ENCODE data around the gene SLC39A10. TPM values are rescaled to one million over a fixed set of nuclear protein-coding genes. Genes with fewer than 3 reads are reported as not detected.
A peak's percentile ranks its signal among the peaks of the same experiment; 100 is the strongest.

SLC39A10 gene
- total RNA-seq, 1 experiment from 2014 or later = 167 TPM

DNA sequence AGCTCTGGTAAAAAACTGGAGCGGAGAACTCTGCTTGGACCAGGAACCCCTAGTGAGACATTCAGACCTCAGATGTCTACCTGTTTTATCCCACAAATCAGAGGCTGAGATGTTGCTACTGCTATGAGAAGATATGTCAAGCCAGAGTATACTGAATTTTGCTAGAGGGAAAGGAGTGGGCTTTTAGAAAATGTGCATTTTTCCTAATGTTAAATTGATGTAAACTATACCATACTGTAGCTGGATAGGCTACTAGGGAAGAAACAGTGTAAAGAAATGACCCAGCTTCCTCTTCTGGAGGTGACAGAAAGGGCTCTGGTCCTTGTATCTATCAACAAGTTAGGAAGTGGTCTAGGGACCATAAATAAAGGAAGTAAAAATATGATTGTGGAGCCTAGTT lies 65.0 kb downstream of the SLC39A10 start:
- DNase-seq (ENCODE audit: low spot score) (no peak), ATAC-seq (no peak)
- Mint-ChIP-seq H3K36me3 (peaks cover 32% of the 10 kb centered on the region), H3K4me1 (peaks cover 39% of the 10 kb centered on the region), H3K27ac (peak overlapping the region; percentile 26; the same call in 1 of the 2 replicates), H3K9me3 (no peaks in the 10 kb centered on the region), H3K27me3 (ENCODE audit: low read depth) (no peaks in the 10 kb centered on the region), H3K4me3 (no peak overlapping the region)
- CTCF ChIA-PET = interaction anchor here (0.7 kb wide), 1 partner anchor 50 kb away, joined by 3 read pairs; no protein-coding TSS in a partner anchor
- POLR2A ChIA-PET = no interaction called here
- TF ChIP-seq, protein P1, sequence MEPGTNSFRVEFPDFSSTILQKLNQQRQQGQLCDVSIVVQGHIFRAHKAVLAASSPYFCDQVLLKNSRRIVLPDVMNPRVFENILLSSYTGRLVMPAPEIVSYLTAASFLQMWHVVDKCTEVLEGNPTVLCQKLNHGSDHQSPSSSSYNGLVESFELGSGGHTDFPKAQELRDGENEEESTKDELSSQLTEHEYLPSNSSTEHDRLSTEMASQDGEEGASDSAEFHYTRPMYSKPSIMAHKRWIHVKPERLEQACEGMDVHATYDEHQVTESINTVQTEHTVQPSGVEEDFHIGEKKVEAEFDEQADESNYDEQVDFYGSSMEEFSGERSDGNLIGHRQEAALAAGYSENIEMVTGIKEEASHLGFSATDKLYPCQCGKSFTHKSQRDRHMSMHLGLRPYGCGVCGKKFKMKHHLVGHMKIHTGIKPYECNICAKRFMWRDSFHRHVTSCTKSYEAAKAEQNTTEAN (CRISPR knock-in tag; IDR thresholded peaks at IDR 0.05) = no peak
- TF ChIP-seq, protein P2, sequence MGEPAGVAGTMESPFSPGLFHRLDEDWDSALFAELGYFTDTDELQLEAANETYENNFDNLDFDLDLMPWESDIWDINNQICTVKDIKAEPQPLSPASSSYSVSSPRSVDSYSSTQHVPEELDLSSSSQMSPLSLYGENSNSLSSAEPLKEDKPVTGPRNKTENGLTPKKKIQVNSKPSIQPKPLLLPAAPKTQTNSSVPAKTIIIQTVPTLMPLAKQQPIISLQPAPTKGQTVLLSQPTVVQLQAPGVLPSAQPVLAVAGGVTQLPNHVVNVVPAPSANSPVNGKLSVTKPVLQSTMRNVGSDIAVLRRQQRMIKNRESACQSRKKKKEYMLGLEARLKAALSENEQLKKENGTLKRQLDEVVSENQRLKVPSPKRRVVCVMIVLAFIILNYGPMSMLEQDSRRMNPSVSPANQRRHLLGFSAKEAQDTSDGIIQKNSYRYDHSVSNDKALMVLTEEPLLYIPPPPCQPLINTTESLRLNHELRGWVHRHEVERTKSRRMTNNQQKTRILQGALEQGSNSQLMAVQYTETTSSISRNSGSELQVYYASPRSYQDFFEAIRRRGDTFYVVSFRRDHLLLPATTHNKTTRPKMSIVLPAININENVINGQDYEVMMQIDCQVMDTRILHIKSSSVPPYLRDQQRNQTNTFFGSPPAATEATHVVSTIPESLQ (CRISPR knock-in tag; IDR thresholded peaks at IDR 0.05) = no peak
- TF ChIP-seq EMX1 (CRISPR knock-in tag; IDR thresholded peaks at IDR 0.05) = no peak

DNA sequence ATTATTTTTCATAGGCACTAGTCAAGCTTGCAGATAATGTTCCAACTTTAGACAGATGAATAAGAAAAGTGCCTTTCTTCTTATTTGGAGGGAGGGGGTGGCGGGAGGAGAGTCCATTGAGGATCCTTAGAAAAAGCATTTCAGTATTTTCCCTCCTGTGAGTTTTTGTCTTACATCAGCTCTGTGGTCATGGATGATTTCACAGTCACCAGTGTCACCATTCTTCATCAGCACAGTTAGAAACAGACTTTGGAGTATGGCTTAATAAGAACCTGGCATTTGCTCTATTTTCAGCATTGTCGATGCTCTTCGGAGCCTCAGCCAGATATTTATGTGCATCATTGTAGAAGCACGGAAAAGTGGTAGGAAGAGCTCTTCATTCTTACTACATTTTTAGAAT lies 70.1 kb downstream of the SLC39A10 start:
- peaks cover 19% of the 10 kb centered on the region for H3K4me1 Mint-ChIP-seq
- peaks cover 45% of the 10 kb centered on the region for H3K36me3 Mint-ChIP-seq
- no peak for TF ChIP-seq FOXJ3 (CRISPR knock-in tag; IDR thresholded peaks at IDR 0.05; ENCODE audit: borderline replicate concordance)
- no peak for TF ChIP-seq NFATC4 (CRISPR knock-in tag; IDR thresholded peaks at IDR 0.05)
- TF ChIP-seq, protein P3, sequence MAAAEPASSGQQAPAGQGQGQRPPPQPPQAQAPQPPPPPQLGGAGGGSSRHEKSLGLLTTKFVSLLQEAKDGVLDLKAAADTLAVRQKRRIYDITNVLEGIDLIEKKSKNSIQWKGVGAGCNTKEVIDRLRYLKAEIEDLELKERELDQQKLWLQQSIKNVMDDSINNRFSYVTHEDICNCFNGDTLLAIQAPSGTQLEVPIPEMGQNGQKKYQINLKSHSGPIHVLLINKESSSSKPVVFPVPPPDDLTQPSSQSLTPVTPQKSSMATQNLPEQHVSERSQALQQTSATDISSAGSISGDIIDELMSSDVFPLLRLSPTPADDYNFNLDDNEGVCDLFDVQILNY (CRISPR knock-in tag; IDR thresholded peaks at IDR 0.05) = no peak
- TF ChIP-seq, protein P4, sequence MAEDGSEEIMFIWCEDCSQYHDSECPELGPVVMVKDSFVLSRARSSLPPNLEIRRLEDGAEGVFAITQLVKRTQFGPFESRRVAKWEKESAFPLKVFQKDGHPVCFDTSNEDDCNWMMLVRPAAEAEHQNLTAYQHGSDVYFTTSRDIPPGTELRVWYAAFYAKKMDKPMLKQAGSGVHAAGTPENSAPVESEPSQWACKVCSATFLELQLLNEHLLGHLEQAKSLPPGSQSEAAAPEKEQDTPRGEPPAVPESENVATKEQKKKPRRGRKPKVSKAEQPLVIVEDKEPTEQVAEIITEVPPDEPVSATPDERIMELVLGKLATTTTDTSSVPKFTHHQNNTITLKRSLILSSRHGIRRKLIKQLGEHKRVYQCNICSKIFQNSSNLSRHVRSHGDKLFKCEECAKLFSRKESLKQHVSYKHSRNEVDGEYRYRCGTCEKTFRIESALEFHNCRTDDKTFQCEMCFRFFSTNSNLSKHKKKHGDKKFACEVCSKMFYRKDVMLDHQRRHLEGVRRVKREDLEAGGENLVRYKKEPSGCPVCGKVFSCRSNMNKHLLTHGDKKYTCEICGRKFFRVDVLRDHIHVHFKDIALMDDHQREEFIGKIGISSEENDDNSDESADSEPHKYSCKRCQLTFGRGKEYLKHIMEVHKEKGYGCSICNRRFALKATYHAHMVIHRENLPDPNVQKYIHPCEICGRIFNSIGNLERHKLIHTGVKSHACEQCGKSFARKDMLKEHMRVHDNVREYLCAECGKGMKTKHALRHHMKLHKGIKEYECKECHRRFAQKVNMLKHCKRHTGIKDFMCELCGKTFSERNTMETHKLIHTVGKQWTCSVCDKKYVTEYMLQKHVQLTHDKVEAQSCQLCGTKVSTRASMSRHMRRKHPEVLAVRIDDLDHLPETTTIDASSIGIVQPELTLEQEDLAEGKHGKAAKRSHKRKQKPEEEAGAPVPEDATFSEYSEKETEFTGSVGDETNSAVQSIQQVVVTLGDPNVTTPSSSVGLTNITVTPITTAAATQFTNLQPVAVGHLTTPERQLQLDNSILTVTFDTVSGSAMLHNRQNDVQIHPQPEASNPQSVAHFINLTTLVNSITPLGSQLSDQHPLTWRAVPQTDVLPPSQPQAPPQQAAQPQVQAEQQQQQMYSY (CRISPR knock-in tag; IDR thresholded peaks at IDR 0.05) = no peak
- no peak for TF ChIP-seq SMAD3 (CRISPR knock-in tag; IDR thresholded peaks at IDR 0.05; ENCODE audit: borderline replicate concordance)
- no peak for TF ChIP-seq ZNF317 (CRISPR knock-in tag; IDR thresholded peaks at IDR 0.05; ENCODE audit: borderline replicate concordance, low read depth)
- TF ChIP-seq ZNF219 (CRISPR knock-in tag; IDR thresholded peaks at IDR 0.05; ENCODE audit: borderline replicate concordance) = no peak
- POLR2A ChIA-PET = no interaction called here
- no peaks in the 10 kb centered on the region for H3K27me3 Mint-ChIP-seq (ENCODE audit: low read depth)
- H3K4me3 Mint-ChIP-seq = no peak overlapping the region
- CTCF ChIA-PET = no interaction called here
- ATAC-seq = no peak
- H3K9me3 Mint-ChIP-seq = no peaks in the 10 kb centered on the region
- H3K27ac Mint-ChIP-seq = no peak overlapping the region
- DNase-seq (ENCODE audit: low spot score) = no peak

DNA sequence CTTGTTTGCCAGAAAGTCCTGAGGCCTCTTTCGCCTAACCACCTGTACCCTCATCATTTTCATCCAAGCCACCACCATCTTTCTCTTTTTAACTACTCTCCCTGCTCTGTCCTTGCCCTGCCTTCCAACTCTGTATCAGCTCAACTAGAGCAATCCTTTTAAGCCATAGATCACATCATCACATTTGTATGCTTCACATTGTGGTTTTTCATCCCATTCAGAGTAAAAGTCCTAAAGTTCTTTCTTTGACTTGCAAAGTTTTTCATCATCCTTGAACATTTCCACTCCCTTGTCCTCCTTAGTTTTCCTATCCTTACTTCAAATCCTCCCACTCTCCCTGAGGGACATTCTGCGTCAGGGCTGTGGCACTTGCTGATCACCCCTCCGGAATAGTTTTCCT lies 73.9 kb downstream of the SLC39A10 start:
- H3K27ac Mint-ChIP-seq = 0 out of 2 replicates have a peak overlapping the region, but pooled peaks have one; percentile 0
- no peak for DNase-seq (ENCODE audit: low spot score)
- no peak overlapping the region for H3K4me3 Mint-ChIP-seq
- H3K4me1 Mint-ChIP-seq = no peaks in the 10 kb centered on the region
- peaks cover 56% of the 10 kb centered on the region for H3K36me3 Mint-ChIP-seq
- no peaks in the 10 kb centered on the region for H3K27me3 Mint-ChIP-seq (ENCODE audit: low read depth)
- no peak for ATAC-seq
- no peaks in the 10 kb centered on the region for H3K9me3 Mint-ChIP-seq
- CTCF ChIA-PET = no interaction called here
- POLR2A ChIA-PET = no interaction called here
- TF ChIP-seq TEAD1 (CRISPR knock-in tag; IDR thresholded peaks at IDR 0.05) = no peak
- TF ChIP-seq NFATC4 (CRISPR knock-in tag; IDR thresholded peaks at IDR 0.05) = no peak
- TF ChIP-seq ZNF138 (CRISPR knock-in tag; conservative IDR thresholded peaks at IDR 0.05) = no peak
- TF ChIP-seq NR3C1 (CRISPR knock-in tag; conservative IDR thresholded peaks at IDR 0.05; ENCODE audit: low read depth) = no peak
- TF ChIP-seq, protein P5, sequence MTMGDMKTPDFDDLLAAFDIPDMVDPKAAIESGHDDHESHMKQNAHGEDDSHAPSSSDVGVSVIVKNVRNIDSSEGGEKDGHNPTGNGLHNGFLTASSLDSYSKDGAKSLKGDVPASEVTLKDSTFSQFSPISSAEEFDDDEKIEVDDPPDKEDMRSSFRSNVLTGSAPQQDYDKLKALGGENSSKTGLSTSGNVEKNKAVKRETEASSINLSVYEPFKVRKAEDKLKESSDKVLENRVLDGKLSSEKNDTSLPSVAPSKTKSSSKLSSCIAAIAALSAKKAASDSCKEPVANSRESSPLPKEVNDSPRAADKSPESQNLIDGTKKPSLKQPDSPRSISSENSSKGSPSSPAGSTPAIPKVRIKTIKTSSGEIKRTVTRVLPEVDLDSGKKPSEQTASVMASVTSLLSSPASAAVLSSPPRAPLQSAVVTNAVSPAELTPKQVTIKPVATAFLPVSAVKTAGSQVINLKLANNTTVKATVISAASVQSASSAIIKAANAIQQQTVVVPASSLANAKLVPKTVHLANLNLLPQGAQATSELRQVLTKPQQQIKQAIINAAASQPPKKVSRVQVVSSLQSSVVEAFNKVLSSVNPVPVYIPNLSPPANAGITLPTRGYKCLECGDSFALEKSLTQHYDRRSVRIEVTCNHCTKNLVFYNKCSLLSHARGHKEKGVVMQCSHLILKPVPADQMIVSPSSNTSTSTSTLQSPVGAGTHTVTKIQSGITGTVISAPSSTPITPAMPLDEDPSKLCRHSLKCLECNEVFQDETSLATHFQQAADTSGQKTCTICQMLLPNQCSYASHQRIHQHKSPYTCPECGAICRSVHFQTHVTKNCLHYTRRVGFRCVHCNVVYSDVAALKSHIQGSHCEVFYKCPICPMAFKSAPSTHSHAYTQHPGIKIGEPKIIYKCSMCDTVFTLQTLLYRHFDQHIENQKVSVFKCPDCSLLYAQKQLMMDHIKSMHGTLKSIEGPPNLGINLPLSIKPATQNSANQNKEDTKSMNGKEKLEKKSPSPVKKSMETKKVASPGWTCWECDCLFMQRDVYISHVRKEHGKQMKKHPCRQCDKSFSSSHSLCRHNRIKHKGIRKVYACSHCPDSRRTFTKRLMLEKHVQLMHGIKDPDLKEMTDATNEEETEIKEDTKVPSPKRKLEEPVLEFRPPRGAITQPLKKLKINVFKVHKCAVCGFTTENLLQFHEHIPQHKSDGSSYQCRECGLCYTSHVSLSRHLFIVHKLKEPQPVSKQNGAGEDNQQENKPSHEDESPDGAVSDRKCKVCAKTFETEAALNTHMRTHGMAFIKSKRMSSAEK (CRISPR knock-in tag; IDR thresholded peaks at IDR 0.05; ENCODE audit: borderline replicate concordance) = no peak
- TF ChIP-seq, protein P1 (CRISPR knock-in tag; IDR thresholded peaks at IDR 0.05) = no peak
- TF ChIP-seq ZNF263 (CRISPR knock-in tag; IDR thresholded peaks at IDR 0.05; ENCODE audit: low read depth) = no peak
- no peak for TF ChIP-seq ELF4 (CRISPR knock-in tag; IDR thresholded peaks at IDR 0.05; ENCODE audit: low read depth)
- TF ChIP-seq PRRX2 (CRISPR knock-in tag; IDR thresholded peaks at IDR 0.05) = no peak
- no peak for TF ChIP-seq JUN (CRISPR knock-in tag; IDR thresholded peaks at IDR 0.05)
- no peak for TF ChIP-seq ZNF121 (CRISPR knock-in tag; IDR thresholded peaks at IDR 0.05)
